ENCODE data around the gene SGMS1.

DNA sequence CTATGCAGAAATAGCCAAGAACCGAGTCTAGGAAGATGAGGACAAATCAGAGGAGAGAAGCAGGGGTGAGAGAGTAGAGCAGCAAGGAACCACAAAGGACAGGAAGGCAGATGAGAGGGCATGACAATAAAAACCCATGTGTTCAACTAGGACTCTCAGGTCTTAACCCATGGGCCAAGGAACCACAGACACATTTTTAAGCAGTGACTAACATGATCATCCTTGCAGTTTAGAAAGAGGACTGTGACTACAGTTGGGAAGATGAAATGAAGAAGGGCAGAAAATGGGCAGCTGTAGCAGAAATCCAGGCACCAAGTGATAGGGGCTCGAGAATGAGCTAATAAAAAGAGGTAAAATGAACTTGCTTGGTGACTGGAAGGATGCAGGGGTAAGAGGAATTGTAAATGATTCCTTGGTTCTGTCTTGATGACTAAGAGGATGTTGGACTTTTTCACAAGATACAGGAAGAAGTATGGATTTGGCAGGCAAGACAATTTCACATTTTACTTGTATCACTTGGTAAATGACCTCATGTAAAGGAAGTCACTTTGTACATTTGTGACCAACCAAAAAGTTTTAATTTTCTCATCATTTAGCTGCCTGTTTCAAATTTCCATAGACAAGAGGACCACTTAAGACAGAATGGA lies 22.8 kb downstream of the SGMS1 start:
- TF ChIP-seq POLR2A (IDR thresholded peaks at IDR 0.05; ENCODE audit: low read length), result no peak
- TF ChIP-seq GATA1 (IDR thresholded peaks at IDR 0.05; ENCODE audit: low read depth, low read length), result no peak
